GM21717 (cell line): ENCODE data around the gene ABHD16B.
"Not testable (repeated sequence)": the region's sequence is repeated elsewhere in the genome, so short reads cannot be mapped to it uniquely, and the experiment has no call there.

Source experiments
- ATAC-seq: cut with Tn5 transposase; IDR thresholded peaks from one replicate; pipeline ENCODE4 v1.9.1; 2021; ENCODE audit warnings: mild to moderate bottlenecking, moderate library complexity; ENCODE audit not compliant: unreplicated experiment

ABHD16B gene

DNA sequence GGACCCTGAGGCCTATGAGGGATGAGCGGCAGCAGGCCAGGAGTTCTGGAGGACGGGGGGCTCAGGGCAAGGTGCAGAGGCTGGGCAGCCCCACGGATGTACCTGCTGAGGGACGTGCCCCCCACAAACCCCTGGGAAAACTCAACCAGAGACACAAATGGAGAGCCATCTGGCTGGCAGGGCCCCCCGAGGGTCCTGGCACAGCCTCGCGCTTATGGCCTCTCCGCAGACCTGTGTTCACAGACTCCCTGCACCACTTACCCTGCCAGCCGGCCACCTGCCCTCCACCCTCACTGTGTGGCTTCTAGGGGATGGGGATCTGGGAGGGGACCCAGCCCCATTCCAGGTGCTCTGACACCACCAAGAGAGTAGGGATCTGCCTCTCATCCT, 26.8 kb upstream of the ABHD16B start:
- ATAC-seq = no peak

DNA sequence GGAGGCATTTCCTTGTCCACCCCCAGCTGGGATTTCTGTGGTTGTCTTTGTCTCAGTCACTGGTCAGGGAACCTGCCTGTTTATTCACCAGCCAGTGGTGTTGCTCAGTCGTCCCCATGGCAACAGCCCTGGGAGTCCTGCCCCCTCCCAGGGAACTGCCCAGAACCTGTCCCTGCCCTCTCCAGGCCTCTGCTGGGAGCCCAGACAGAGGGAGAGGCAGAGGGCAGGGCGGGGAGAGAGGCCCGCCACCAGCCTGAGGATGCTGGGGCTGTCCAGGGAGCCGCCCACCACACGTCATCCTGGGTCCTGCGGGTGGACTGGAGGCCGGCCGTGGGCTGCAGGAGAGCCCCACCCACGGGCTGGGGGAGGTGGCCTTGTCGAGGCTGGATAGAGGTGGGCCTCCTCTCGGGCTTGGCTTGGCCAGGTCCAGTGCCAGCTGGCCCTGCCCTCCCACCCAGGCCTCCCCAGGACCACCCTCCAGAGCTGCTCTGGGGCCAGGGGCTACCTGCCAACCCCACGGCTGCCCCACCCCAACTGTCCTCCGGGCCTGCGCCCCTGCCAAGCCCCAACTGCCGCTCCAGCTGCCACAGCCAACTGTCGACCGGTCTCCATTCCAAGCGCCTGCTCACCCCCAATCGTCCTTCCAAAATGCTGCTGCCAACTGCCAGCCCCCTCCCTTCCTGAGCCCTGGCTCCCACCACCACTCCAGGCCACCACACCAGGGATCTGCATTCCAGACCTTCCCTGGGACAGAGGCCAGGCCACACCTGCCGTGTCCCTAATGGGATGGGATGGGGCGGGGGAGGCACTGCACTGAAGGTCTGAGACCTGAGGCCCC, 26.1 kb upstream of the ABHD16B start:
- no peak for ATAC-seq

DNA sequence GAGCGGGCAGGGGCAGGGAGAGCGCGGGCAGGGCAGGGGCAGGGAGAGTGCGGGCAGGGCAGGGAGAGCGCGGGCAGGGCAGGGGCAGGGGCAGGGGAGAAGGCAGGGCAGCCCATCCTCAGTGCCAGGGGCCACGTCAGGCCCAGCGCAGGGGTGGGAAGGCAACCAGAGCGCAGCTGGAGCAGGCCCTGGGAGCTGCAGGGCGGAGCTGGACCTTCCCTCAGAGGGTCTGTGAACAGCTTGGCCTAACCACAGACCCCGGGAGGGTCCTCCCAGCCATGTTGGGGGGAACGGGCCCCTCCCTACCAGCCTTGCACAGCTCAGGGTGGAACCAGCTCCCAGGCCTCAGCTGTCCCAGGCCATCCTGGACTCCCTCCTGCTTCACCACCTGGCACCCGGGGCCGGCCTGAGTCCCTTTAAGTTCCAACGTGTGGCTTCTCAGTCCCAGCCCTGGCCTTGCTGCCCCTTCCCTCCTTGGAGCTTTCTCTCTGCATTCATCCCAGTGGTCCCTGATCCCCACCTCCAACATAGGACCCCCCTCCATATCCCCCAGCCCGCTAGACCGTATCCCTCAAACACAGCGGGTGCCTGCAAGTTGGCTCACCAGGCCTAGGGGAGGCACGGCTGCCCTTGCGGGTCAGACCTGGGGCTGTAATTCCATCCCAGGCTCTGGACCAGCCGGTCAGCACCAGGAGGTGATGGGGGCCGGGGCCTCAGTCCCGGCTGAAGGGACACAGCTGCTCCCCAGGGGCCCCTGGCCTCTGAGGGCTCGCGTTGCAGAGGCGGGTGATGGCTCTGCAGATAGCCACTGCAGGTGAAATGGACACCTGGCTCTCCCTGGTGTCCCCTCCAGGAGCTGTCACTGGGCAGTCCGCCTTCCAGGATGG, 24.6 kb upstream of the ABHD16B start:
- no peak for ATAC-seq

DNA sequence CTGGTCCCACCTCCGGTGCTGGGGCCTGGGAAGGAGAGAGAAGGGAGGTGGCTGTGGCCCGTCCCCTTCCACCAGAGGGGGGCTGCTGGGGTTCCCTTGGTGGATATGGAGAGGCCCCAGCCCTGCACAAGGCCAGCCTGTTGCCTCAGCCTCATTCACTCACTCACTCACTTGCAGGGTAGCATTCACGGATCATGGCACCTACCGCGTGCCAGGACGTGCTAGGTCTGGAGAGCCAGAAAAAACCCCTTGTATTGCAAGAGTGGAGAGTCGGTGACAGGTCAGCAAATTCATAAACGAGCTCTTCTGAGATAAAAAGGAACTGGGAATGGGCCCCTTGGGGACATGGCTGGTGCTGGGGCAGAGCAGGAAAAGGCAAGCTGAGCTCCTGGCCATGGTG, 23.8 kb upstream of the ABHD16B start:
- no peak for ATAC-seq

DNA sequence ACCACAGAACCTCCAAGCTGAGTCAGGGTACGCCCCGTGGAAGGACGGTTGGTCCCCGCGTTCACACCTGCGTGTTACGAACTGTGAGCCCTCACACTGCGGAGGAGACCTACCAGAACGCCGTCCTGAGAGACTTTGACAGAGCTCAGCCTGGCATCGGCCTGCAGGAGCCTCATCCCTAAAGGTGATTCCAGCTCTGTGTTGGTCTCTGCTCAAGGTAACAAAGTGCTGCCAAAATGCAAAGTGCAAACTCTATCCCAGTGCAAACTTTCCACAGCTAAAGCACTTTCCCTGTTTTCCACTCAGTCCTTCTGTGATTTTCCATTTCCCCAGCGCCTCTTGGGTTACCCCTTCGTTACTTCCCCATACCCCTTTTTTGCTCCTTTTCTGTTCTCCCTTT, 21.7 kb upstream of the ABHD16B start:
- no peak for ATAC-seq

DNA sequence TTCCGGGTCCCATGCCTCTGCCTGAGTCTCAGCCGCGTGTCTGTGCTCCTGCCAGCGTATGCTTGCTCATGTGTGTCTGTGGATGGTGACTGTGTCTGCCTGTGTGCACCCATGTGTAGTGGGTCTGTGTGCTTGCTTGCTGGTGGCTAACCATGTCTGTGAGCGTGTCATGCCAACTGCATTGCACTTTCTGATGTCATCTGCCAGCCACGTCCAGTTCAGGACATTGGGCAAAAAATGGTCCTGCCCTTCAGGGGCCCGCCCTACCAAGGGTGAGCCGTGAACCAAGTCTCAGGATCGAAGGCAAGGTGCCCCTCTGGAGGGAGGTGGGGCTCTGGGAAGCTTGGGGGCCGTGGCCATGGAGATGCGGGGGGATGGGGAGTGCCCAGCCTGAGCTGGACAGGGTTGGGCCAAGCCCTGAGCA, 20.9 kb upstream of the ABHD16B start:
- ATAC-seq = no peak

DNA sequence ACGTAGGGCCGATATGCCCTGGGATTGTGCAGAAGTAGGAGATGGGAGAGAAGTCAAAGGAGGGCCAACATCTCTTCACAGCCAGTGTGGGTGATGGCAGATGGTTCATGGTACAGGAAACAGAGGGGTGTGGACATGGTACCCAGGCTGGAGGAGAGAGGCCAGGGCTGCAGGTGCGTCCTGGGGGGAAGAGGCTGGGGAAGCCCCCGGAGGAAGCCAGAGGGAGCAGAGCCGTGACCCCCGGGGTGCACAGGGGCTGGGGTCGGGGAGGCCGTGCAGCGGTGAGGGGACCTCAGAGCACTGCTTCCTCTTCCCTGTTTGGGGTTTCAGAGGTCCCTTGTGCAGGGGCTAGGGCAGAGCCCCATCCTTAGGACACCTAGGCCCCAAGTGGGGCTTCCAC, 19.0 kb upstream of the ABHD16B start:
- no peak for ATAC-seq

DNA sequence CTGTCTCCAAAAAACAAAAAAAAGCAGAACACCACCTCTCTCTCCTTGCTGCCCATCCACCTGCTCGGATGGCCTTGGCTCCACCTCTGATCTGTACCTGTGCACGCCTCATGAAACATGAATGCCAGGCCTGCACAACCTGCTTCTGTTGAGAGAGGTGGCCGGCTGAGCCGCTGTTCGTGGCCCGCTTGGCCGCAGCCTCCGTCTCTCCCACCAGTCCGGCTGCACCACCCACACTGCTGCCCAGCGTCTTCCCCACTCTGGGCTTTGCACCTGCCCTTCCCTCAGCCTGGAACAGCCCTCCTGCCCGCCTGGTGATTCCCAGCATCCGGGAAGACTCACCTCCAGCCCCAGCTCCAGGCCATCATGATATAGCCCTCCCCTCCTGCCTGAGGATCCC, 18.1 kb upstream of the ABHD16B start:
- ATAC-seq = no peak

DNA sequence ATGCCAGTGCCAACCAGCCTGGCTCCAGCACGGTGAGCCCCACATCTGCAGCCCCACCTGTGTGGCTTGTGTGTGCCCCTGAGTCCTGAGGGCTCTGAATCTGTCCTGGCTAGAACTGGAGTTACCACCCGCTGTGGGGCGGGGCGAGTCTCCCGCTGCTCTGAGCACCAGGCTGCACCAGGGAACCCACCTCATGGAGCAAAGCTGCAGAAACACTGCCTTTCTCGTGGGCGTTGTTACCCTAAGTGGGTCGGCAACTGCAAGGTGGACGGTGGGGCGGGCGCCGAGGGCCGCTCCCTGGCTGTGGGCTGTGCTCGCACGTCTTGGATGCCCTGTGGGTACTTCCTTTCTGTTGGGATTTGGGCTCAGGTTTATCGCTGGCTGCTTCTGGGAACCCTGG, 17.5 kb upstream of the ABHD16B start:
- ATAC-seq = no peak

DNA sequence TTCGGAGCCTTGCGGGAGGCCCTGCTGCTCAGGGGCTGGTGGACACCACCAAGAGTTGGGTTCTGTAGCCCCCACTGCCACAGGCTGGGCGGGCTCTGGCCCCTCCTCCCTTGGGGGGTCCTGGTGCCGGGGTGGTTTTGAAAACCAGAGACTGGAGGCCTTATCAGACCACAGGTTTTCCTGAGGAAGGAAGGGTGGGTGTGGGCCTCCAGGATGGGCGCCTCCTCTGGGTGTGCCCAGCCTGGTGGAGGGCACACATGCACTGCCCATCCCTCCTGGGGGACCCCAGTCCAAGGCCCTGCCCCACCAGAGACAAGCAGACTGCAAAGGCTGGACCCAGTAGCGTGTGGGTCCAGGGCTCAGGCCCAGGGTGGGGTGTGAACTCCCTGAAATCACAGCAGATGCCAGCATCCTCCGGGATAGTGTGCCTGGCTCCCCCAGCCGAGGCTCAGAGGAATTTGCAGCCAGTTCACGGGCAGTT, 16.7 kb upstream of the ABHD16B start:
- ATAC-seq = no peak

DNA sequence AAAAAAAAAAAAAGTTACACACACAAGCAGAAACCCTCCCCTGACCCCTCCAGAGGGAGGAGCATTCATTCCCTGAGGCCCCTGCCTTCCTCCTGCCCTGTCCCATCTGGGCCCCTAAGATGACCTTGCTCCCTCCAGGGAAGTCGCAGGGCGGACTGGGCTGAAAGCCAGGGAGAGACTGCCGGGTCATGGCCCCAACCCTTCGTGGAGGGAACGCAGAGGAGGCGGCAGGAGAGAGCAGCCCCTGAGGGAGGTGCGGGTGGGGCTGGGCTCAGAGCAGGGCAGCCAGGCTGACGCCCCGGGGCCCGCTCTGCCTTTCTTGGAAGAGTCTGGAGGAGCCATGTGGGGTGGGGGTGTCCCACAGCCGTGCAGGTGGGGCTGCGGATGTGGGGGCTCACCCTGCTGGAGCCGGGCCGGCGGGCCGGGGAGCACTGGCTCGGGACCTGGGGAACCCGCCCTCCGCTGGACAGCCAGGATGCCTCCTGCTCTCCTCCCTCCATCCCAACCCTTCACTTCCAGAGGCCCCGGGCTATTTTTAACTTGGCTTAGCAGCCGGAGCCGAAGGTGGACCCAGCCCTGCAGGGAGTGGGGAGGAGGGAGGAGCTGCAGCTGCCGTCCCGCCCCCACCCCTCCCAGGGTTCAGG, 15.0 kb upstream of the ABHD16B start:
- no peak for ATAC-seq

DNA sequence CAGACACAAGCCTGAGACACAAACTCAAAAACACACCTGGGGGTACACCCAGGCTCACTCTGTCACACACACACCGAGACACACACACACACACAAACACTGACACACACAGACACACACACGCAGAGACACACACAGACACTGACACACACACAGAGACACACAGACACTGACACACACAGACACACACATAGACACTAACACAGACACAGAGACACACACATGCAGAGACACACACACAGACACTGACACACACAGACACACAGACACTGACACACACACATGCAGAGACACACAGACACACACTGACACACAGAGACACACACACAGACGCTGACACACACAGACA, 14.4 kb upstream of the ABHD16B start:
- ATAC-seq = no peak

DNA sequence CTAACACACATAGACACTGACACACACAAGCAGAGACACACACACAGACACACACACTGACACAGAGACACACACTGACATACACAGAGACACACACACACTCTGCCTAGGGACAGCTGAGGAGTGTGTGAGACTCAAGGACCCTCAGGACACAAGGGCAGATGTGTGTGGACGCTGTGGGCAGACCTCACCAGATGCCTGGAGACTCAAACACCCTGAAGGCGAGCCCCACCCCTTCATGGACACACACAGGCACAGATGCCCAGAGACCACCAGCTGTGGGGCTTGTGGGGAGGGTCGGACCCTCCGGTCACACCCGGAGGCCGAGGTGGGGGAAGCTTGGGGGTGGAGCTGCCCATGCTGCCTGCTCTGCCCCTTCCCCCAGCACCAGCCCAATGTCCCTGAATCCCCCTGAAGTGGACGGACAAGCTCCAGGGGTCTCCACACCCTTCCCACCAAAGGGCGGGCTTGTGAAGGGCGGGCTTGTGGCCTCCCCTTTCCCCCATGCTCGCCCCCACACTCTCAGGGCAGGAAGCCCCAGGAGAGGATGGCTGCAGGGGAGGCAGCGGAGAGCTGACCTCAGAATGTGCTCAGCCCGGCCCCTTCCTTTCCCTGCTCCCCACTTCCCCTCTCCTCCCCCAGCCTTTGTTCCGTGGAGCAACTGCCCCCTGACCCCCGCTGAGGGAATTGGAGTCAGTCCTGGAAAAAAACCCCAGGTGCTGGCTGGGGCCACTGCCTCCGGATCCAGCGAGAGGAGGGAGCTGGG, 13.9 kb upstream of the ABHD16B start:
- no peak for ATAC-seq

DNA sequence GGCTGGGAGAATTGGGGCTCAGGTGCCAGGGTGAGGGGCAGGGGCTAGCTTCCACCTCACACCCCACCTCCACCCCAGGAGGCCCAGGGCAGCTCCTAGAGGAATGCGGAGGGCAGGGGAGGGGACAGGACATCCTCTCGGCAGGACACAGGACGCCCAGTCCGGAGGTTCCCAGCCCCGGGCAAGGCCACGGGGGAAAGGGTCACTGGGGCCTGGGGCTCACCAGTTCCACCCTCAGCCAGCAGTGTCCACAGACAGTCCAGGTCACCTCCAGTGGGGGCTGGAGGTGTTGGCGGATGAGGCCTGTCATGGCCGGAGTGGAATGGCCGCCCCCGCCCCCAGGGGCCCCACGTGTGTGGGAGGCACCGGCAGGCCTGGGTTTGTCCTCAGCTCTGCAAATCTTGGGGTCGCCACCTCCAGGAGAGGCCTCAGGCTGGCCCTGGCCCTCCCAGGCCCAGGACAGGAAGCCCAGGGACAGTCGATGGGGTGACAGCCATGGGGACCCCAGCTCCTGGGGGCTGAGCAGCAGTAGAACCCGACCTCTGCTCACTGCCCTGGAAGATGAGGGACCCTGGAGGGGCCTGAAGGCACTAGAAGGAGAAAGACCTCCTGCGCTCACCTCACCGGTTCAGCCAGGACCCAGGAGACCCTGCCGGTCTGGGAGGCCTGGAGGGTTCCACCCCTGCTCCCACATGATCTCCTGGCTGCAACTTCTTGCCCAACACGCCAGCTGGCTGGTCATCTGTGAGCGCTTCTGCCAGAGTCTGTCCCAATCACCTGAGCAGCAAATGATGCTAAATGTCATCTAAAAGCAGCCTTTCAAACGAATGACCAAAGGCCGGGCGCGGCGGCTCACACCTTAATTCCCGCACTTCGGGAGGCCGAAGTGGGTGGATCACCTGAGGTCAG, 13.0 kb upstream of the ABHD16B start:
- ATAC-seq = no peak

DNA sequence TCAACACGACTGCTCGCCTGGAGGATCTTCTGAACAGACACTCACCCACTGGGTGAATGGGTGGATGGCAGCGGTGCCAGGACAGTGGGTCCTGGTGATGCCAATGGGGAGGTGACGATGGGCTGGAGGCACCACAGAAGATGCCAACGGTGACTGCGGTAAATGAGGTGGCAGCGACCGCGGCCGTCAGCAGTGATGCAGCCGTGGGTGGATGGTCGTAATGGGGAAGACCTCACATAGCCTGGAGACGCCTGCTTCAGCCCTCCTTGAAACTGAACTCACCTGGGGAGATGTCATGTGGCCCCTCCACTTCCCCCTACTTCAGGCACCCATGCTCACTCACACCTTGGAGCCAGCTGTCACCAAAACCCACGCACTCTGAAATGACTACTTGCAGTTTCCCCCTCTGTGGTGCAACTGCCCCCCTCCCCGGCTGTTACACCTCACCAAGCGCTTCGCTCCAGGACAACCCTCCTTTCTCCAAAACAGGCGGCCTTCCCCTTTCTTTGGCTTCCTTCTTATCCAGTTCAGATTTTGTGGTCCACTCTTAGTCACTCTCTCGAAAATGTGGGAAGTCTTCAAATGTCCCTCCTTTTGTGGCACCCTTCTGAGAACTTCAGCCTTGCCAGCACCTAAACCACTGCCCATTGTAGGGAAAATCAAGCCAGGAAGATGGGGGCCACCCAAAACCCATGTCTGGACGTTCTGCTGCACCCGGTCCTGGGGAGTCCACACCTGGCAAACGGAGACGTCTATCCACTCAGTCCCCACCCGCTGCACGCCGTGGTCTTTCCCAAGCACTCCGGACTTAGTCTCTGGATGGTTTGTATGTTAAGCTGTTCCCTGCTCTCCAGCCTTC, 10.4 kb upstream of the ABHD16B start:
- ATAC-seq = peak; percentile 72

DNA sequence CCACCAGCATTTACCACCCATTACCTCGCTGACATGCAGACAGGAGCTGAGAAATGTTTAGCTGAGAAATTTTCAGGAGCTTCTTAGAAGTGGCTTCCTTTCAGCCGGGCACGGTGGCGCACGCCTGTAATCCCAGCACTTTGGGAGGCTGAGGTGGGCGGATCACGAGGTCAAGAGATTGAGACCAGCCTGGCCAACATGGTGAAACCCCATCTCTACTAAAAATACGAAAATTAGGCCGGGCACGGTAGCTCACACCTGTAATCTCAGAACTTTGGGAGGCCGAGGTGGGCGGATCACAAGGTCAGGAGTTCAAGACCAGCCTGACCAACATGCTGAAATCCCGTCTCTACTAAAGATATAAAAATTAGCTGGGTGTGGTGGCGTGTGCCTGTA, 9.8 kb upstream of the ABHD16B start:
- ATAC-seq = not testable (repeated sequence)

DNA sequence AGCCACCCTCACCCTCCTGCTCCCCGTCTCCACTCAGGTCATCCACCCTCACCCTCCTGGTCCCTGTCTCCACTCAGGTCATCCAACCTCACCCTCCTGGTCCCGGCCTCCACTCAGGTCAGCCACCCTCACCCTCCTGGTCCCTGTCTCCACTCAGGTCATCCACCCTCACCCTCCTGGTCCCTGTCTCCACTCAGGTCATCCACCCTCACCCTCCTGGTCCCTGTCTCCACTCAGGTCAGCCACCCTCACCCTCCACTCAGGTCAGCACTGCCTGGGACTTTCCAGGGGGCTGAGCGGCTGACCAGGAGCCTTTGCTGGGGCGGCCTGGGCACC, 7.6 kb upstream of the ABHD16B start:
- ATAC-seq = not testable (repeated sequence)

DNA sequence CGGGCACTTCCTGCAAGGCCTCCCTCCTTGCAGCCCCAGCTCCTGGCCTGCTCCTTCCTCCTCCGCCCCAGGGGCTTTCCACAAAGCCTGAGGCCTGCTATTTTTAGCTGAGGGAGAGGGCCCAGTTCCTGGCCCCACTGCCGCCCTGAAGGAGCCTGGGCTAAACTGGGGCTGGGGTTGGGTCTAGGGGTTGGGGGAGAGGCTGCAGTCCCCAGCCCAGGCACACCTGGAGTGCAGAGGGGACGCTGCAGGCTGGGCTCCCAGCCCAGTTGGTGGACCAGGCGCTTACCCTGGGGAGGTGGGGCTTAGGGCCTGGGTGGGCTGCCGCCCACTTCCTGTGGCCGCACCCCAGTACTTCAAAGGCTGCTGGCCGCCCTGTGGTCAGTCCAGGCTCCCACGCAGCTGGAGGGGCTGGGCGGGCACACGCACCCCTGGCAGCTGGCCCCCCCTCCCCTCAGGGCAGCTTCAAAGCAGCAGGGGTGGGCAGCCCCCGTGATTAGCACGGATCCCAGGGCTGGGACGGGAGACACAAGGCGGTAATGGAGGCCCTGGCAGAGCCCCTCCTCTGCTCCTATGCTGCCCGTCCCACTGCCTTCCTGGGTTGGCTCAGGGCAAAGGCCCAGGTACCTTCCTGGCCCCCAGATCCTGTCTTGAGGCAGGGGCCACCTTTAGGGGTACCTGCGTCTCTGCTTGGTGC, 7.1 kb upstream of the ABHD16B start:
- no peak for ATAC-seq
